ENCODE data around the gene LCN1.

DNA sequence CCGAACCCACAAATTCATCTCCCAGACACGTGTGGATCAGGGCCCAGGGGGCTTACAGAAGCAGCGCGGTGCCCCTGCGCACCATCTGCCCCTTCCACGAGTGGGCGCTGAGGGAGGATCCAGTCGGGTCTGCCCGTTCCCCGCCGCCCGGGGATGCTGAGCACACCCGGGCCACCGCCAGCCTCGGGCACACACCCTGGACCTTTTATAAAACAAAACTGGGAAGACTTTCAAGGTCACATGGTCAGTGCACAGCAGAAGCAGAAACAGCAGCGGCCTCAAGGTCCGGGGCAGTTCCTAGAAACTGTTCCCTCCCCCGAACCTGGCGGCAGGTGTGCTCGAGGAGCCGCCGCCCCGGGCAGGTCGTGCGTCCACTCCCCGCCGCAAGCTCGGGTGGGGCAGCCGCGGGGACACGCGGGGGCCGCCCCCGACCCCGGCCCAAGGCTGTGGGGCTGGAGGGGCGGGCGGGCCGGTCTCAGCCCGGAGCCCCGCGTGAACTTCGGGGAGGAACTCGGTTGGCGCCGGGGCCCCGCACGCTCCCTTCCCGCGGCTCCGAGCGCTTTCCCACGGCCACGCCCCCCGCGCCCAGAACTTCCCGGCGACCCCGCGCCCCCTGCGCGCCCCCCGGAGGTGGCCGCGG, 42.3 kb upstream of the LCN1 start:
- TF ChIP-seq CTCF (IDR thresholded peaks at IDR 0.05) (peak; percentile 33), EZH2phosphoT487 (IDR thresholded peaks at IDR 0.05) (no peak), EZH2 (IDR thresholded peaks at IDR 0.05) (no peak)

All from neural progenitor cell (in vitro differentiated cells).